GM19239 (cell line): ENCODE measurements around the gene KCTD15.

ENCODE experiments used
- DNase-seq: peaks from one replicate; pipeline ENCODE4 v3.0.0; 2011; ENCODE audit warnings: low spot score; ENCODE audit not compliant: insufficient read length
- FAIRE-seq: peaks from 2 replicates; lab custom pipeline; 2011; peaks lifted over from hg19 to GRCh38; lab: Jason Lieb, UNC

Gene KCTD15

GRCh38 chr19:33840783-33841182 is 44.1 kb downstream of the KCTD15 start:
- no peak for DNase-seq
- no peak for FAIRE-seq

DNA sequence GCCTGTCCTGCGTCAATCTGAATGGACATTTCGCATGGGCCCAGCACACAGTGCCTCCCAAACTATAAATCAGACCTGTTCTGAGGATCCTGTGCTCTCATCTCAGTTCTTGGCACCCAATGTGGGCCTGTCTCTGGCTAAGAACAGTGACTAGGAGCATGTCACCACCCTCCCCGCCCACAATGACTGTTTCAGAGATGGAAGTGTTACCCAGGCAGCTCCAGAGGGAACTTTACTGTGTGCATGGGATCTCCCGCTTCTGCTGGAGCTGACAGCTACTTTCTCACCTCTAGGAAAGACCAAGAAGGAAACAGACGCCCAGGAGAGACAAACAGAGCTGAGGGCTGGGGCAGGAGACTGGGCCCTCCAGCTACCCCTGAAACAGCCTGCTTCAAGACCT is 45.0 kb downstream of the KCTD15 start:
- FAIRE-seq = no peak

DNA sequence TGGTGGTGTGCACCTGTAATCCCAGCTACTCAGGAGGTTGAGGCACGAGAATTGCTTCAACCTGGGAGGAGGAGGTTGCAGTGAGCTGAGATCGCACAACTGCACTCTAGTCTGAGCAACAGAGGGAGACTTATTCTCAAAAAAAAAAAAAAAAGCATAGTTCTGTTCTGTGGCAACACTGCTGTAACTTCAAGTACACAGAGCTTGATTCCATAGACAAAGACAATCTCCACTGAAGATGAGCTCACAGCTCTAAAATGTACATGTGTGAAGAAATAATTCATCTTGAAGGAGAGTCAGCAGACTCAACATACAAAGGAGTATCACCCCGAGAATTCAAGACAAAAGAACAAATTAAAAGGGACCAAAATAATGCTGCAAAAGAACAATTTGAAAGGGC is 47.8 kb downstream of the KCTD15 start:
- FAIRE-seq (no peak), DNase-seq (no peak)

More for the DNA sequence above, 45.0 kb downstream of the KCTD15 start:
- DNase-seq = no peak

GRCh38 chr19:33845498-33845897 is 48.8 kb downstream of the KCTD15 start:
- no peak for FAIRE-seq

GRCh38 chr19:33849551-33850147 is 53.0 kb downstream of the KCTD15 start:
- DNase-seq (no peak), FAIRE-seq (no peak)

More at GRCh38 chr19:33845498-33845897, 48.8 kb downstream of the KCTD15 start:
- DNase-seq = no peak

- FAIRE-seq = no peak
- no peak for DNase-seq
Measured at GRCh38 chr19:33859016-33859415, 62.3 kb downstream of the KCTD15 start.

- DNase-seq (no peak), FAIRE-seq (no peak)
Measured at GRCh38 chr19:33860312-33861090, 63.8 kb downstream of the KCTD15 start.

GRCh38 chr19:33861950-33862349 is 65.3 kb downstream of the KCTD15 start:
- FAIRE-seq = no peak
- no peak for DNase-seq

GRCh38 chr19:33862981-33863380 is 66.3 kb downstream of the KCTD15 start:
- FAIRE-seq (no peak), DNase-seq (no peak)

- FAIRE-seq = no peak
Measured at GRCh38 chr19:33863436-33863835, 66.8 kb downstream of the KCTD15 start.

DNA sequence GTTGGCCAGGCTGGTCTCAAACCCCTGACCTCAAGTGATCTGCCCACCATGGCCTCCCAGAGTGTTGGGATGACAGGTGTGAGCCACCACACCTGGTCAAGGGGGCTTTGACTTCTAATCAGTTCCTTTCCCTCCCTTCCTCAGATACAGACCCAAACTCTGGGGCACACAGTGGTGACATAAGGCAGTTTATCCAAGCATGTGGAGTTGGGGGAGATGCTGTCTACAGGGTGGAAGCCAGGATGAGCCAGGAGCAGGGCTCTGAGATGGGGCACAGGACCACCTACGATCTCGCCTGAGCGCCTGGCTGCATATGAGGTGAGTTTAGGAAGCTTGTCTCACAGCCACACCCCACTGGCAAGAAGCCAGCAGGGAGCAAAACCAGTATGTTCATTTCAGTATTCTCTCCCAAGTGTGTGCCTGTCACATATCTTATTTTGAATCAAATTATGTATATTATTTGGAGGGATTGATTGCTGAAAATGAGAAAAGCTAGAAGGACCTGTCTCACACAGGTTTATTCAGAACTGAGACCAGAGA is 67.7 kb downstream of the KCTD15 start:
- no peak for DNase-seq
- FAIRE-seq = no peak

More at GRCh38 chr19:33863436-33863835, 66.8 kb downstream of the KCTD15 start:
- DNase-seq = no peak

DNA sequence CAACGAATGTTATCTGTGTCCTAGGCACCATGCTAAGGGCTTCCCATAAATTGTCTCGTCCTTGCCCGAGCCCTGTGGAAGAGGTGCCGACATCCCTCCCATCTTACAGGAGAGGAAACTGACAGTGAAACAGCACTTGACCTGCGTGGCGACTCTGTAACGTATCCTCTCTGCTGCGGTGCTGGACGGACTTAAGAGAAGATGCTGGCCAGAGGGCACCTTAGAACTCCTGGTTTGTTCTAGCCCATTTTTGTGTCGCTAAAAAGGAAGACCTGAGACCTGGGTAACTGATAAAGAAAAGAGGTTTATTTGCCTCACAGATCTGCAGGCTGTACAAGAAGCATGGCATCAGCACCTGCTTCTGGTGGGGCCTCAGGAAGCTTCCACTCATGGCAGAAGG is 68.6 kb downstream of the KCTD15 start:
- DNase-seq (no peak), FAIRE-seq (no peak)
